GM10266 (cell line): Measurements from ENCODE around the gene COA7.
A peak's percentile ranks its signal among the peaks of the same experiment; 100 is the strongest.

Experiments used
- DNase-seq: peaks from one replicate; pipeline ENCODE4 v3.0.0; 2012; ENCODE audit errors: extremely low spot score
- TF ChIP-seq, protein P1 (sequence below): IDR thresholded peaks from 2 replicates; pipeline ENCODE4 v1.5.1; 2012; ENCODE audit warnings: mild to moderate bottlenecking, low read depth; ENCODE audit not compliant: control insufficient read depth, insufficient read depth; ENCODE audit errors: missing control alignments

COA7 gene

DNA sequence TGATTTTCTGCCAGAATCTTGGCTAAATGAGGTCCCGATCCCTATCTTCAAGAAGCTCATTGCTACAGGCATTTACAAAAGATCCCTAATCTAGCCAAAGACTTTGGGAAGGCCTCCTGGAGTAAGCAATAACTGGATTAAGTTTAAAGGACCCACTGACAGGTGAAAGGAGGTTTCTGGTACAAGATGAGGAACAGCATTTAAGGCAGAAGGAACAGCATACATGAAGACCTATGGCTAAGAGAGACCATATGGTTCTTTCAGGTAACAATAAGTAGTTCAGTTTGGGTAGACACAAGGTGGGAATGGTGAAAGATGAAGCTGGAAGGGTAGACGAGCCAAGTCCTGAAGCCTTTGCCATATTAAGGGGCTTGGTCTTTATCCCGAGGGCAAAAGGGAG is 37.3 kb downstream of the COA7 start:
- TF ChIP-seq, protein P1, sequence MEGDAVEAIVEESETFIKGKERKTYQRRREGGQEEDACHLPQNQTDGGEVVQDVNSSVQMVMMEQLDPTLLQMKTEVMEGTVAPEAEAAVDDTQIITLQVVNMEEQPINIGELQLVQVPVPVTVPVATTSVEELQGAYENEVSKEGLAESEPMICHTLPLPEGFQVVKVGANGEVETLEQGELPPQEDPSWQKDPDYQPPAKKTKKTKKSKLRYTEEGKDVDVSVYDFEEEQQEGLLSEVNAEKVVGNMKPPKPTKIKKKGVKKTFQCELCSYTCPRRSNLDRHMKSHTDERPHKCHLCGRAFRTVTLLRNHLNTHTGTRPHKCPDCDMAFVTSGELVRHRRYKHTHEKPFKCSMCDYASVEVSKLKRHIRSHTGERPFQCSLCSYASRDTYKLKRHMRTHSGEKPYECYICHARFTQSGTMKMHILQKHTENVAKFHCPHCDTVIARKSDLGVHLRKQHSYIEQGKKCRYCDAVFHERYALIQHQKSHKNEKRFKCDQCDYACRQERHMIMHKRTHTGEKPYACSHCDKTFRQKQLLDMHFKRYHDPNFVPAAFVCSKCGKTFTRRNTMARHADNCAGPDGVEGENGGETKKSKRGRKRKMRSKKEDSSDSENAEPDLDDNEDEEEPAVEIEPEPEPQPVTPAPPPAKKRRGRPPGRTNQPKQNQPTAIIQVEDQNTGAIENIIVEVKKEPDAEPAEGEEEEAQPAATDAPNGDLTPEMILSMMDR, result no peak
- DNase-seq, result no peak

DNA sequence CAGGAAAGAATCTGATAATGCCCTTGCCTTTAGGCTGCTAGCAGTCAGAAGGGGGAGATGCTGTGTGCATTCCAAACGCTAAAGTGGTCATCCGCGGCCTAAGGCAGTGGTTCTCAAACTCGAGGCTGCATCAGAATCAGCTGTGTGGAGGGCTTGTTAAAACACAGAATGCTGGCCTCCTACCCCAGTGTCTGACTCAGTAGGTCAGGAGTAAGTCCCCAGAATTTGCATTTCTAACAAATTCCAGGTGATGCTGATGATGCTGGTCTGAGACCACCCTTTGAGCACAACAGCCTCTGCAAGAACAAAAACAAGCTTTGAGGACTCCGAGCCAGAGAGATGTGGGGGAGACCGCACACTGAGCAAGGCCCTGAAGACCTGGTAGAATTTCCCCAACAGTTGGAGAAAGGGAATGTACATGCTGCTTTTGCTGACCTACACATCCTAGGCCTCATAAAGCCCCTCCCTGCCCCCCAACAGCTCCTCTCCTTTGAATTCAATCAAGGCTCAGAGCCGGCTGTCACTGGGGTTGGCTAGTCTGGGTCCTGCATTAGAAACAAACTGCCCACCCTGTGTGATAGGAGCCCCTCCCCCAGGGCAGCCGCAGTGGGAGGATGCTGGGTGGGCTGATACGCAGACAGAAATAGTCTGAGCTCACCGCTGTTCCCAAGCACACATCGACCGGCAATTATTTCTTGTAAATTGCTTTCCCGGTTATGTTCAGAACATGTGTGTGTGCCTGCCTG is 38.1 kb downstream of the COA7 start:
- DNase-seq, result no peak
- TF ChIP-seq, protein P1, result no peak

DNA sequence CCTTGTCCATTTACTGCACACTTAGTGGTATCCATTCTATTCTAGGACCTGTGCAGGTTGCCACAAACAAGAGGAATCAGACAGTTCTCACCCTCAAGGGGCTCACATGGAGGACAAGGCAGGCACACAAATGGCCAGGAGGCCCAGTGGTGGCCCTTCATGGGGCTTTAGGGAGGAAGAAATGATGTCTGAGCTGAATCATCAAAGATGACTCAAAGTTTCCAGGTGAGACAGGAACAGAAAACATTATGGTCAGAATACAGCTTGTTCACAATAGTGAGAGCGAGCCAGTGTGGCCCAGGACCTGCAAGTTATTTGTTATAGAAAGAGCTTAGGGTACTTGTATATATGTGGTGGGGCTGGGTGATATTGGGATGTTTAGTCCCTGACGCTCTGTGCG is 38.8 kb downstream of the COA7 start:
- TF ChIP-seq, protein P1, result no peak
- peak; percentile 66 for DNase-seq

DNA sequence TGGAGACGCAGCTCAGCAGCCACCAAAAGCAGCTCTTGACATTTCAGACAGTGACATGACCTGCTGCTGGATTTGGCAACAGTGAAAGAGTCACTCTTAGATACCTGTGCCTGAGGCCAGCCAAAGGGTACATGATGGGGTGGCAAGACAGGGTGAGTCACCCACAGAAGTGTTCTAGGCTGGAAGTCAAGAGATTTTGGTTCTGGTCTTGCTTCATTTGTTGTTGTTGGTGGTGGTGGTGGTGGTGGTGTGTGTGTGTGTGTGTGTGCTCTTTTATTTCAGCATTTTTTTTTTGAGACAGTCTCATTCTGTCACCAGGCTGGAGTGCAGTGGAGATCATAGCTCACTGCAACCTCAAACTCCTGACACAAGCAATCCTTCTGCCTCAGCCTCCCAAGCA is 39.4 kb downstream of the COA7 start:
- no peak for DNase-seq
- TF ChIP-seq, protein P1, result no peak

DNA sequence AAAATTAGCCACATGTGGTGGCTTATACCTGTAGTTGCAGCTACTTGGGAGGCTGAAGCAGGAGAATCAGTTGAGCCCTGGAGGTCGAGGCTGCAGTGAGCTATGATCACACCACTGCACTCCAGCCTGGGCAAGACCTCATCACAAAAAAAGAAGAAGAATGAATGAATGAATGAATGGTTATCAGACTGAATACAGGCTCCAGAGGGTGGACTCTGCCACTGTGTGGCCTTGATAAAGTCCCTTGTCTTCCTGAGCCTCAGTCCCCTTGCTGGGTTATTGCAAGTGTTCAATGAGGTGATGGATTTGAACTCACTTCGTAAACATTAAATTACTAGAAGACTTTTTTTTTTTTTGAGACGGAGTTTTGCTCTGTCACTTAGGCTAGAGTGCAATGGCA is 40.4 kb downstream of the COA7 start:
- no peak for DNase-seq
- TF ChIP-seq, protein P1, result no peak

DNA sequence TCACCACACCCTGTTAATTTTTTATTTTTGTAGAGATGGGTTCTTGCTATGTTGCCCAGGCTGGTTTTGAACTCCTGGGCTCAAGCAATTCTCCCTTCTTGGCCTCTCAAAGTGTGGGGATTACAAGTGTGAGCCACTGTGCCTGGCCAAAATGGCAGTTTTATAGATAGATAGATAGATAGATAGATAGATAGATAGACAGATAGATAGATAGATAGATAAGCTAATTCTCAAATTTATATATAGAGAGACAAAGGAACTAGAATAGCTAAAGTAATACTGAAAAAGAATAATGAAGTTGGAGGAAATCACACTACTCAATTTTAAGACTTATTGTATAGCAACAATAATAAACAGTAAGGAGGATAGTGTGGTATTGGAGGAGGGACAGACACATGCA is 44.1 kb downstream of the COA7 start:
- TF ChIP-seq, protein P1, result no peak
- no peak for DNase-seq

DNA sequence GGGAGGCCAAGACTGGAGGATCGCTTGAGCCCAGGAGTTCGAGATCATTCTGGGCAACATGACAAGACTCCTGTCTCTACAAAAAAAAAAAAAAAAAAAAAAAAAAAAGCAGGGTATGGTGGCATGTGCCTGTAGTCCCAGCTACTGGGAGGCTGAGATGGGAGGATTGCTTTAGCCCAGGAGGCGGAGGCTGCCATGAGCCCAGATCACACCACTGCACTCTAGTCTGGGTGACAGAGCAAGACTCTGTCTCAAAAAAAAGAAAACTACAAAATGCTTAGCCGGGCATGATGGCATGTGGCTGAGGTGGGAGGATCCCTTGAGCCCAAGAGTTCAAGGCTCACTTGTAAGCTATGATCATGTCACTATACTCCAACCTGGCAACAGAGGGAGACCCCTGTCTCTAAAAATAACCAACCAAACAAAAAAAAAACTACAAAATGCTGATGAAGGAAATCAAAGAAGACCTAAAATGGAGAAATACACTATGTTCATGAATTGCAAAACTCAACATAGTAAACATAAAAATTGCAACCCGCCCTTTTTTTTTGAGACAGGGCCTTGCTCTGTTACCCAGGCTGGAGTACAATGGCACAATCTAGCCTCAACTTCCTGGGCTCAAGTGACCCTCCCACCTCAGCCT is 44.8 kb downstream of the COA7 start:
- TF ChIP-seq, protein P1, result no peak
- DNase-seq, result no peak
